HEK293 (cell line): ENCODE measurements around the gene FOXN4.

Experiments used
- ATF2 ChIP-seq: fragments of 450-650 bp; formaldehyde crosslinking; IDR thresholded peaks from 2 replicates; pipeline ENCODE4 v1.5.1; 2016; ENCODE audit warnings: missing biosample characterization, missing genetic modification characterization, low read depth
- ZNF335 ChIP-seq: fragments of 450-650 bp; formaldehyde crosslinking; conservative IDR thresholded peaks from 2 replicates; pipeline ENCODE4 v1.5.1; 2016; ENCODE audit warnings: missing biosample characterization, missing genetic modification characterization
- ZNF514 ChIP-seq: fragments of 450-650 bp; formaldehyde crosslinking; IDR thresholded peaks from 2 replicates; pipeline ENCODE4 v1.5.1; 2016; ENCODE audit warnings: missing biosample characterization, missing genetic modification characterization
- ZNF530 ChIP-seq: fragments of 450-650 bp; formaldehyde crosslinking; IDR thresholded peaks from 2 replicates; pipeline ENCODE4 v1.5.1; 2016; ENCODE audit warnings: low read depth, missing biosample characterization, missing genetic modification characterization
- ZNF76 ChIP-seq: fragments of 450-650 bp; formaldehyde crosslinking; IDR thresholded peaks from 2 replicates; pipeline ENCODE4; 2016; ENCODE audit warnings: low read depth, missing biosample characterization, missing genetic modification characterization, borderline replicate concordance
- ZNF785 ChIP-seq: fragments of 450-650 bp; formaldehyde crosslinking; IDR thresholded peaks from 2 replicates; pipeline ENCODE4 v1.5.1; 2016; ENCODE audit warnings: missing biosample characterization, missing genetic modification characterization

GRCh38 chr12:109258201-109258600 is 50.9 kb downstream of the FOXN4 start:
- TF ChIP-seq ZNF335 = no peak
- TF ChIP-seq ZNF530 (tag by site-specific recombination) = no peak
- TF ChIP-seq ATF2 (tag by site-specific recombination) = no peak
- no peak for TF ChIP-seq ZNF76 (tag by site-specific recombination)
- no peak for TF ChIP-seq ZNF514
- TF ChIP-seq ZNF785 = no peak
